CD14-positive monocyte (primary cell): ENCODE results near the gene FGD3. TPM values are rescaled to one million over a fixed set of nuclear protein-coding genes. Genes with fewer than 3 reads are reported as not detected.

Source experiments
- DNase-seq, 3 donors: peaks; one replicate each; pipeline ENCODE4 v3.0.0-alpha.2; 2011 to 2022
- H2AFZ ChIP-seq: 2 replicates; pipeline ENCODE4 v1.6.0; 2012; ENCODE audit warnings: mild to moderate bottlenecking, low read depth, low read length, inconsistent platforms; ENCODE audit not compliant: insufficient read depth, poor library complexity, severe bottlenecking
- H3K27ac ChIP-seq, 2 donors: 1 replicate in 1 of 2; 2 replicates in 1 of 2; pipeline ENCODE4 v1.5.1; 2012 to 2013; ENCODE audit warnings: low read length in 2 of 2, control low read depth in 1 of 2, inconsistent platforms in 1 of 2, low read depth in 1 of 2, mild to moderate bottlenecking in 1 of 2
- H3K27me3 ChIP-seq, 2 donors: one replicate each; pipeline versions ENCODE4 v1.6.0 to v1.6.1; 2011 to 2013; ENCODE audit warnings: low read length in 2 of 2; ENCODE audit not compliant: control insufficient read depth in 2 of 2, insufficient read depth in 2 of 2
- H3K36me3 ChIP-seq, 2 donors: replicated peaks in 1 of 2; 1 replicate in 1 of 2; 2 replicates in 1 of 2; pipeline versions ENCODE4 v1.5.1 to v1.6.1; 2012 to 2013; ENCODE audit warnings: low read length in 2 of 2, control low read depth in 1 of 2, inconsistent platforms in 1 of 2, mild to moderate bottlenecking in 1 of 2; ENCODE audit not compliant: insufficient read depth in 2 of 2, control insufficient read depth in 1 of 2
- H3K4me1 ChIP-seq, 2 donors: 1 replicate in 1 of 2; 2 replicates in 1 of 2; pipeline versions ENCODE4 v1.5.1 to v1.6.1; 2012 to 2013; ENCODE audit warnings: low read length in 2 of 2, control low read depth in 1 of 2, inconsistent platforms in 1 of 2, mild to moderate bottlenecking in 1 of 2, moderate library complexity in 1 of 2; ENCODE audit not compliant: insufficient read depth in 2 of 2, control insufficient read depth in 1 of 2
- H3K4me2 ChIP-seq: replicated peaks from 2 replicates; pipeline ENCODE3; 2012; ENCODE audit warnings: low read length, moderate library complexity, mild to moderate bottlenecking; ENCODE audit not compliant: poor library complexity, severe bottlenecking; ENCODE audit errors: extremely low read depth
- H3K4me3 ChIP-seq, 3 experiments: fragments of 200-600 bp in 1 of 3; sonication (generic) in 1 of 3; replicated peaks in 1 of 3; 1 replicate in 2 of 3; 2 replicates in 1 of 3; pipeline ENCODE4 v1.5.1; 2011 to 2013; ENCODE audit warnings: low read length in 3 of 3, mild to moderate bottlenecking in 3 of 3, control low read depth in 2 of 3, low read depth in 2 of 3, inconsistent platforms in 1 of 3, moderate library complexity in 1 of 3
- H3K79me2 ChIP-seq: 2 replicates; pipeline ENCODE4 v1.6.0; 2012; ENCODE audit warnings: mild to moderate bottlenecking, control low read depth, inconsistent platforms, low read length, moderate library complexity; ENCODE audit not compliant: insufficient read depth
- H3K9ac ChIP-seq: 2 replicates; pipeline ENCODE4 v1.6.0; 2017; ENCODE audit warnings: low read length, mild to moderate bottlenecking; ENCODE audit not compliant: insufficient read depth, poor library complexity, severe bottlenecking
- H3K9me3 ChIP-seq, 2 donors: replicated peaks in 1 of 2; 1 replicate in 1 of 2; 2 replicates in 1 of 2; pipeline versions ENCODE4 v1.5.1 to v1.6.1; 2012 to 2013; ENCODE audit warnings: low read length in 2 of 2, control low read depth in 1 of 2; ENCODE audit not compliant: control insufficient read depth in 1 of 2, insufficient read depth in 1 of 2
- H4K20me1 ChIP-seq: 2 replicates; pipeline ENCODE4 v1.6.0; 2012; ENCODE audit warnings: mild to moderate bottlenecking, low read length, control low read depth, moderate library complexity; ENCODE audit not compliant: insufficient read depth
- H3K27ac Mint-ChIP-seq, 7 donors: one replicate each; pipeline ENCODE4 v1.8.0; 2020; ENCODE audit warnings: mild to moderate bottlenecking in 7 of 7, mixed read lengths in 7 of 7, moderate library complexity in 6 of 7, inconsistent platforms in 2 of 7
- H3K27me3 Mint-ChIP-seq, 3 donors: one replicate each; pipeline ENCODE4 v1.8.0; 2021 to 2022; ENCODE audit warnings: low read depth in 3 of 3, mild to moderate bottlenecking in 3 of 3, mixed read lengths in 3 of 3, moderate library complexity in 3 of 3, inconsistent platforms in 1 of 3
- H3K36me3 Mint-ChIP-seq, 2 donors: one replicate each; pipeline ENCODE4 v1.8.0; 2020; ENCODE audit warnings: mixed read lengths in 2 of 2, inconsistent platforms in 1 of 2, mild to moderate bottlenecking in 1 of 2
- H3K4me1 Mint-ChIP-seq: one replicate; pipeline ENCODE4 v1.8.0; 2020; ENCODE audit warnings: mild to moderate bottlenecking, mixed read lengths
- H3K4me3 Mint-ChIP-seq, 2 donors: one replicate each; pipeline ENCODE4 v1.8.0; 2020; ENCODE audit warnings: mild to moderate bottlenecking in 2 of 2, mixed read lengths in 2 of 2, moderate library complexity in 1 of 2
- H3K9me3 Mint-ChIP-seq, 7 donors: one replicate each; pipeline ENCODE4 v1.8.0; 2020 to 2022; ENCODE audit warnings: mixed read lengths in 7 of 7, mild to moderate bottlenecking in 6 of 7, moderate library complexity in 6 of 7, inconsistent platforms in 2 of 7
- WGBS: methylation state at CpG from one replicate; pipeline ENCODE4 v1.1.5; 2013; ENCODE audit warnings: missing lambda C conversion rate; ENCODE audit not compliant: insufficient coverage; 5-methylcytosine and 5-hydroxymethylcytosine counted together
- intact Hi-C, 2 donors: fragments of 100-400 bp; cut with micrococcal nuclease; formaldehyde crosslinking; loops; one replicate each; pipeline versions ENCODE4 v1.15.0 to v1.15.1; 2023
- polyA plus RNA-seq, 3 donors: library from polyadenylated mRNA; depleted of rRNA in 1 of 3; unstranded in 2 of 3; stranded (reverse) in 1 of 3; fragments of 300-500 nt in 2 of 3; fragments of >200 nt in 1 of 3; fragmentation: Illumina TruSeq in 2 of 3; gene quantifications; 1 replicate in 2 of 3; 2 replicates in 1 of 3; pipeline ENCODE4 v1.2.3, GENCODE V29; 2012 to 2021
- TF ChIP-seq, protein P1 (sequence below): fragments of 200-600 bp; IDR thresholded peaks from one replicate; pipeline ENCODE4 v1.8.0; 2022; ENCODE audit warnings: antibody characterized with exemption, mild to moderate bottlenecking

Gene FGD3
- polyA plus RNA-seq, 3 donors = 32.4 to 120 (median 56.2) TPM

DNA sequence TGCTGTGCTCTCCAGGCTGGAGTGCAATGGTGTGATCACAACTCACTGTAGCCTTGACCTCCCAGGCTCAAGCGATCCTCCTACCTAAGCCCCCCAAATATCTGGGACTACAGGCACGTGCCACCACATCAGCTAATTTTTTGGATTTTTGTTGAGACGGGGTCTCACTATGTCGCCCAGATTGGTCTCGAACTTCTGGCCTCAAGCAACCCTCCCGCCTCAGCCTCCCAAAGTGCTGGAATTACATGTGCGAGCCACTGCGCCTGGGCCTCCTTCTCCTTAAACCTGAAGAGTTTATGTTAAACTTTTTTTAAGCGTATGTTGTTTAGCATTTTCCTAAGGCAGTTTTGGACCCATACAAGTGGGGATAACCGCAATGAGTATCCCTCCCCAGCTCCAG is 80.4 kb downstream of the FGD3 start:
- Histone ChIP-seq H3K9ac (no peak overlapping the region), H3K27me3 (no peaks in the 10 kb centered on the region), H3K36me3 (peaks cover 59 to 72% of the 10 kb centered on the region in 2 donors), H2AFZ (no peak overlapping the region), H3K4me1 (peaks cover 89 to 95% of the 10 kb centered on the region in 2 donors), H3K4me3 (peak overlapping the region in 1 of 3 experiments; percentile 61), H3K79me2 (peaks cover 50% of the 10 kb centered on the region), H3K27ac (peak overlapping the region; percentile 72 to 86), H4K20me1 (peaks cover 17% of the 10 kb centered on the region), H3K4me2 (peak overlapping the region; percentile 63), H3K9me3 (no peaks in the 10 kb centered on the region)
- 95% methylated on average over 3 of the region's 10 CpGs for WGBS
- Mint-ChIP-seq H3K4me3 (no peak overlapping the region), H3K9me3 (peaks cover 0 to 3% (median 0%) of the 10 kb centered on the region in 7 donors), H3K36me3 (peaks cover 63 to 84% of the 10 kb centered on the region in 2 donors), H3K27me3 (no peaks in the 10 kb centered on the region), H3K27ac (peak overlapping the region; percentile 84 to 97 (median 95)), H3K4me1 (peaks cover 93% of the 10 kb centered on the region)
- no peak for DNase-seq
- intact Hi-C loops = loop anchor here in 1 of 2 donors (5.0 kb wide), 1 partner anchor 60 kb away; no protein-coding TSS in a partner anchor
- TF ChIP-seq, protein P1, sequence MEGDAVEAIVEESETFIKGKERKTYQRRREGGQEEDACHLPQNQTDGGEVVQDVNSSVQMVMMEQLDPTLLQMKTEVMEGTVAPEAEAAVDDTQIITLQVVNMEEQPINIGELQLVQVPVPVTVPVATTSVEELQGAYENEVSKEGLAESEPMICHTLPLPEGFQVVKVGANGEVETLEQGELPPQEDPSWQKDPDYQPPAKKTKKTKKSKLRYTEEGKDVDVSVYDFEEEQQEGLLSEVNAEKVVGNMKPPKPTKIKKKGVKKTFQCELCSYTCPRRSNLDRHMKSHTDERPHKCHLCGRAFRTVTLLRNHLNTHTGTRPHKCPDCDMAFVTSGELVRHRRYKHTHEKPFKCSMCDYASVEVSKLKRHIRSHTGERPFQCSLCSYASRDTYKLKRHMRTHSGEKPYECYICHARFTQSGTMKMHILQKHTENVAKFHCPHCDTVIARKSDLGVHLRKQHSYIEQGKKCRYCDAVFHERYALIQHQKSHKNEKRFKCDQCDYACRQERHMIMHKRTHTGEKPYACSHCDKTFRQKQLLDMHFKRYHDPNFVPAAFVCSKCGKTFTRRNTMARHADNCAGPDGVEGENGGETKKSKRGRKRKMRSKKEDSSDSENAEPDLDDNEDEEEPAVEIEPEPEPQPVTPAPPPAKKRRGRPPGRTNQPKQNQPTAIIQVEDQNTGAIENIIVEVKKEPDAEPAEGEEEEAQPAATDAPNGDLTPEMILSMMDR = no peak

DNA sequence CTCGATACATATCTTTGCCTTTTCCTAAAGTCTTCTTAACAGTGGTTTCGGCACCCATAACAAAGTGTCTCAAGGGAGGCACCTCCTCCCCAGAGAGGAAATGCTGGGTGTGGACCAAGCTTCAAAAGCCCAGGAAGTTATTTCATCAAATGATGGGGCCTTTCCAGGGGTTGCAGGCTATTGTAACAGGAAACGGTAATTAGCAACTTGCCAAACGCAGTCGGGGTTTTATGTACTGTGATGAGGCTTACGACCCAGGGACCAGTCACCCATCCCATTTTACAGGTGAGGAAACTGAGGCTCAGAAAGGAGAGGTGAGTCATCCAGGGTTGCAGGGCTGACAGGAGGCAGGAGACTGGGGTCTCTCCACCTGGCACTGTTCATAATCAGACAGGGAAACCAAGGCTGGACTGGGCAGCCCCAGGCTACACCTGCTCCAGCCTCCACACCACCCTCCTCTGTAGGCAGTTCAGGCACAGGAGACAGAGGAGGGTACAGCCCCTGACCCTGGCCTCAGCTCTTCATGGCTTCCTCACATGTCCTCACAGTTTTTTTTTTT is 81.2 kb downstream of the FGD3 start:
- H3K36me3 Mint-ChIP-seq = peaks cover 57 to 84% of the 10 kb centered on the region in 2 donors
- H2AFZ ChIP-seq = no peak overlapping the region

More for the DNA sequence above, 81.2 kb downstream of the FGD3 start:
- H3K36me3 ChIP-seq = peaks cover 55 to 72% of the 10 kb centered on the region in 2 donors
- Mint-ChIP-seq H3K27ac (peak overlapping the region; percentile 84 to 97 (median 95)), H3K4me1 (peaks cover 95% of the 10 kb centered on the region), H3K9me3 (peaks cover 0 to 3% (median 0%) of the 10 kb centered on the region in 7 donors), H3K4me3 (peak overlapping the region; percentile 59 to 61), H3K27me3 (no peaks in the 10 kb centered on the region)
- intact Hi-C loops = loop anchor here in 1 of 2 donors (5.0 kb wide), 1 partner anchor 59 kb away; no protein-coding TSS in a partner anchor
- H3K4me1 ChIP-seq = peaks cover 97 to 100% of the 10 kb centered on the region in 2 donors
- H3K27ac ChIP-seq = peak overlapping the region; percentile 81 to 86
- TF ChIP-seq, protein P1 = no peak
- peak overlapping the region; percentile 63 for H3K4me2 ChIP-seq
- H4K20me1 ChIP-seq = peaks cover 11% of the 10 kb centered on the region
- no peaks in the 10 kb centered on the region for H3K27me3 ChIP-seq
- DNase-seq = peak; percentile 74 to 88 (median 83)
- peak overlapping the region in 1 of 3 experiments; percentile 61 for H3K4me3 ChIP-seq
- WGBS = no CpG with 5 or more reads among the region's 6 CpGs
- peaks cover 56% of the 10 kb centered on the region for H3K79me2 ChIP-seq
- peak overlapping the region; percentile 24 for H3K9ac ChIP-seq
- no peaks in the 10 kb centered on the region for H3K9me3 ChIP-seq
